ENCODE data around the gene RADX. TPM values are rescaled to one million over a fixed set of nuclear protein-coding genes. Genes with fewer than 3 reads are reported as not detected.

RADX gene
- 1.8 and 2.7 TPM in 2 replicates for total RNA-seq

DNA sequence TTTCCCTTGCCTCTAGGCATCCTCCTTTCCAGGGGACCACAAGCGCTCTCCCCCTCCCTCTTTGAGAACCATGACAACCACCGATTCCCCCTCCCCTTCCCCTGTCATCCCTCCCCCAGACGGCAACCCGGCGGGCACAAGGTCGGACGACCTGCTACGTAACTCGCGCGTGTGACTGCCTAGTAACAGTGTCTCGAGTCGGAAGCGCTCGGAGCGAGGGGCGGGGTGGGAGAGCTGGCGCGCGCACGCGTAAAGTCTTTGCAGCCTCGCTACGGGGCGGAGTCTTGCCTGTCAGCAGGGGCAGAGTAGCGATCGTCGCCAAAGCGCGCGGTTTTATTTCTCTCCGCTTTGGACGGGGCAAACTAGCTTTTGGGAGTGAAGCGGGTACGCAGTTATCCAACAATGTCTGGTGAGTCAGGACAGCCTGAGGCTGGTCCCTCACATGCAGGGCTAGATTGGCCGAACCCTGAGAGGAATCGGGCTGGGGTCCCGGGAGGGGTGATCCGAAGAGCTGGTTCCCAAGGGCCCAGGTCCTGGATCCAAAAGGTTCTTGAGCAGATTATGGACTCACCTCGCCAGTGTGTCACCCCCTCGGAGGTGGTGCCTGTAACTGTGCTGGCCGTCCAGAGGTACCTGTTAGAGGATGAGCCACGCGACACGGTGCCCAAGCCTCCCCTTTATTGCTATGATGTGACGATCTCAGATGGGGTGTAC, at the start of gene RADX:
Gene RADX (plus strand): TSS at position 300 of the 714 bp plus-strand sequence. CDS start 103 bp downstream, at position 403.

GRCh38 chrX:106726485-106727437, 115.0 kb downstream of the RADX start, which contains the start of gene RNF128:
Gene RNF128, plus strand, starts transcription at chrX:106726701. Its CDS starts 213 bp downstream, at chrX:106726914.

Other genes starting within 250 kb of the RADX start
- gene RNF128, start 114.7 kb downstream of the RADX start, total RNA-seq, result 1.6 and 3.7 TPM in 2 replicates
- gene TBC1D8B, start 190.7 kb downstream of the RADX start, total RNA-seq, result 9.3 and 10.0 TPM in 2 replicates

Measured in epithelial cell of alveolus of lung (primary cell).